CD8-positive, alpha-beta memory T cell (primary cell): ENCODE measurements around the gene FAM193B. TPM values are rescaled to one million over a fixed set of nuclear protein-coding genes. Genes with fewer than 3 reads are reported as not detected.

Source experiments
- CTCF ChIA-PET: fragments of 350-600 bp; sonication (Branson Sonifier 250); formaldehyde crosslinking; loops from one replicate; lab custom pipeline; 2021; ENCODE audit warnings: antibody characterized with exemption; lab: Charles Lee
- POLR2A ChIA-PET: fragments of 350-600 bp; sonication (Branson Sonifier 250); formaldehyde crosslinking; loops from one replicate; lab custom pipeline; 2021; ENCODE audit warnings: antibody characterized with exemption; lab: Charles Lee
- DNase-seq, 5 donors: peaks; one replicate each; pipeline versions ENCODE4 v3.0.0 to v3.0.0-alpha.2; 2020 to 2022; ENCODE audit warnings: mixed read lengths in 1 of 5
- H3K27ac ChIP-seq: one replicate; pipeline ENCODE4 v1.7.0; 2013; ENCODE audit warnings: low read depth, mild to moderate bottlenecking, low read length, moderate library complexity
- H3K27me3 ChIP-seq: 2 replicates; pipeline ENCODE4 v1.7.0; 2013; ENCODE audit warnings: low read length, mild to moderate bottlenecking; ENCODE audit not compliant: insufficient read depth, poor library complexity, severe bottlenecking
- H3K36me3 ChIP-seq: 2 replicates; pipeline ENCODE4 v1.7.0; 2013; ENCODE audit warnings: mild to moderate bottlenecking, low read length, moderate library complexity; ENCODE audit not compliant: insufficient read depth
- H3K4me1 ChIP-seq: 2 replicates; pipeline ENCODE4 v1.7.0; 2013; ENCODE audit warnings: mild to moderate bottlenecking, low read length, moderate library complexity; ENCODE audit not compliant: insufficient read depth
- H3K4me3 ChIP-seq: 2 replicates; pipeline ENCODE4 v1.7.0; 2013; ENCODE audit warnings: mild to moderate bottlenecking, low read length
- H3K9me3 ChIP-seq: 2 replicates; pipeline ENCODE4 v1.7.0; 2013; ENCODE audit warnings: mild to moderate bottlenecking, low read length
- H3K27ac Mint-ChIP-seq, 8 donors: one replicate each; pipeline ENCODE4 v1.8.0; 2020 to 2021; ENCODE audit warnings: mixed read lengths in 8 of 8, mild to moderate bottlenecking in 6 of 8, inconsistent platforms in 3 of 8, moderate library complexity in 3 of 8
- H3K27me3 Mint-ChIP-seq, 2 donors: one replicate each; pipeline ENCODE4 v1.8.0; 2020 to 2021; ENCODE audit warnings: mixed read lengths in 2 of 2, mild to moderate bottlenecking in 1 of 2, moderate library complexity in 1 of 2
- H3K36me3 Mint-ChIP-seq, 3 donors: one replicate each; pipeline ENCODE4 v1.8.0; 2020 to 2021; ENCODE audit warnings: mixed read lengths in 3 of 3, inconsistent platforms in 1 of 3, mild to moderate bottlenecking in 1 of 3
- H3K4me1 Mint-ChIP-seq, 3 donors: one replicate each; pipeline ENCODE4 v1.8.0; 2020 to 2021; ENCODE audit warnings: mixed read lengths in 3 of 3, inconsistent platforms in 1 of 3, mild to moderate bottlenecking in 1 of 3
- H3K4me3 Mint-ChIP-seq, 7 donors: one replicate each; pipeline ENCODE4 v1.8.0; 2020 to 2021; ENCODE audit warnings: mixed read lengths in 7 of 7, mild to moderate bottlenecking in 6 of 7, moderate library complexity in 4 of 7, inconsistent platforms in 2 of 7
- H3K9me3 Mint-ChIP-seq, 5 donors: one replicate each; pipeline ENCODE4 v1.8.0; 2020 to 2022; ENCODE audit warnings: mixed read lengths in 5 of 5, mild to moderate bottlenecking in 3 of 5, moderate library complexity in 2 of 5, inconsistent platforms in 1 of 5
- polyA plus RNA-seq: library from polyadenylated mRNA; unstranded; fragments of 300-500 nt; fragmentation: Illumina TruSeq; gene quantifications from one replicate; pipeline ENCODE4 v1.2.3, GENCODE V29; 2021
- total RNA-seq, 2 experiments: library from RNA; stranded (reverse); gene quantifications; one replicate each; pipeline ENCODE4 v1.2.3, GENCODE V29; 2021

The FAM193B gene
- total and polyA plus RNA-seq, 3 experiments from 2014 or later: 8.5 to 76.6 (median 72.9) TPM

DNA sequence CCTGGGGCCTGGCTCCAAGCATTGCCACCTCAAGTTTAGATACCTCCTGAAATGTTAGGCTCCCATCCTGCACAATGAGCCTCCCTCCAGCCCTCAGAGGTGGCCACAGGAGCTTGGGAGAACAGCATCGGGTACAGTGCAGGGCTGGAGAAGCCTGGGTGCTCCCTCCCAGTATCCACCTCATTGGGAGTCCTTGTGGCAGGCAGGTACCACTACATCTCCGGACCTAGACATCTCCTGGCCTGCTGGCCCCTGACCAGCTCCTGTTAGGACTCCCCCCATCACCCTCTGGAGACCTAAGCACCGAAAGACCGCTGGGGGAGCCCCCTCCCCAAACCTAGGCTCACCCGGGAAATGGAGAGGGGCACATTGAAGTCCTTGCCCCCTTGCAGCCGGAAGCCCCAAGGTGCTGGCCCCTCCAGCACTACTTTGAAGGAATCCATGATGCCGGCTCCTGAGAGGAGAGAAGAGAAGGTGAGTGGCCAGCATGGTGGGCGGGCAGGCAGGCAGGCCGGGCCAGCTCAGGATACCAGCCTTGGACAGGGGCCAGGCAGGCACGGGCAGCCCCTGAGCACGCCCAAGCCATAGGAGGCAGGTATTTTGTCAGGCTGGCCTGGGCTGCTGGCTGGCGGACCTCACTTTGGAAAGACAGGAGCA, 58.2 kb downstream of the FAM193B start:
- peak overlapping the region; percentile 19 to 80 (median 42) for H3K4me3 Mint-ChIP-seq
- H3K9me3 ChIP-seq: no peaks in the 10 kb centered on the region
- H3K4me1 Mint-ChIP-seq: peaks cover 13 to 42% (median 23%) of the 10 kb centered on the region in 3 donors
- no peaks in the 10 kb centered on the region for H3K9me3 Mint-ChIP-seq
- H3K27me3 Mint-ChIP-seq: peaks cover 0 to 2% of the 10 kb centered on the region in 2 donors
- peaks cover 0 to 8% (median 4%) of the 10 kb centered on the region in 3 donors for H3K36me3 Mint-ChIP-seq
- DNase-seq: no peak
- no peaks in the 10 kb centered on the region for H3K36me3 ChIP-seq
- CTCF ChIA-PET: interaction anchor here (1.4 to 12.2 kb wide), 4 partner anchors 20 to 105 kb away, joined by 3 to 116 read pairs (median 5); no protein-coding TSS in a partner anchor
- peak overlapping the region in 1 of 8 donors; percentile 6 for H3K27ac Mint-ChIP-seq
- H3K4me1 ChIP-seq: peaks cover 22% of the 10 kb centered on the region
- POLR2A ChIA-PET: interaction anchor here (0.9 to 1.8 kb wide), 4 partner anchors 24 to 92 kb away, joined by 3 to 15 read pairs (median 5); no protein-coding TSS in a partner anchor
- H3K27me3 ChIP-seq: no peaks in the 10 kb centered on the region
- no peak overlapping the region for H3K4me3 ChIP-seq
- H3K27ac ChIP-seq: peak overlapping the region; percentile 69

DNA sequence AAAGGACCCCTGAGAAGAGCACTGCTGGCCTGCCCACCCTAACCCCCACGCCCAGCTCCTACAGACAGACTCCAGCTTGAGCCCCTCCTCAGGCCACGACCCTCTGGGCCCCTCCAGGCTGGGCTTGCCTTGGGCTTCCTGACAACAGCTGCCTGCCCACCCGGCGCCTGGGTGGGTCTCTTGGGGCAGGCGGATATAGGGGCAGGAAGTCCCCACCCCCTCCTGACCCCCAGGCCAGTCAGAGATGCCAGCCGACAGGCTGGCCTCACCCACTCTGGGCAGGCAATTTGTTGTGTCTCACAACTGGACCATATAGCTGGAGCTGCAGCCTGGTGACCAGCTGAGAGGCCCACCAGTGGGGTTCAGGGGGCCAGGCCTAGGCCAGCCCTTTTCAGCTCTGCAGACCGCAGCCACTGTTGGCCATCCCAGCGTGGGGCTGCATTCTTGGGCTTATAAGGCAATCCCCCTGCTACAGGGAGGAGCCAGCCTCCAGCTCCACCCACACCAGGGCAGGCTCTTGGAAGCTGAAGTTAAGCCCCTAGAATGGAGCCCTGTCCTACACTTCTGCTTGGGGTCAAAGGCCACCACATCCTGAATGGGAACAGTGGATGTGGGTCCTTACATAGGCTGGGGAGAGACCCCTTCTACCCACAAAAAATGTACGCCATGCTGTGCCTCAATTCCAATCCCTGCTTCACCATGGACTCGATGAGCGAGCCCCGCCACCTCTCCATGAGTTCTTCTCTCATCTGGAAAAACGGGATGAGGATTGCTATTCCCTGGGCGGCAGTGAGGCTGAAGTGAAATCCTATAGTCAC, 58.9 kb downstream of the FAM193B start:
- no peaks in the 10 kb centered on the region for H3K36me3 ChIP-seq
- H3K27ac ChIP-seq: peak overlapping the region; percentile 69
- H3K4me3 ChIP-seq: no peak overlapping the region
- no peak for DNase-seq
- POLR2A ChIA-PET: interaction anchor here (0.9 to 1.2 kb wide), 2 partner anchors 24 to 41 kb away, joined by 3 to 5 read pairs; no protein-coding TSS in a partner anchor
- no peaks in the 10 kb centered on the region for H3K9me3 Mint-ChIP-seq
- peaks cover 15% of the 10 kb centered on the region for H3K4me1 ChIP-seq
- H3K9me3 ChIP-seq: no peaks in the 10 kb centered on the region
- H3K4me3 Mint-ChIP-seq: peak overlapping the region in 6 of 7 donors; percentile 19 to 80 (median 38)
- peaks cover 8 to 39% (median 19%) of the 10 kb centered on the region in 3 donors for H3K4me1 Mint-ChIP-seq
- H3K27me3 ChIP-seq: no peaks in the 10 kb centered on the region
- H3K27ac Mint-ChIP-seq: no peak overlapping the region
- CTCF ChIA-PET: interaction anchor here (1.4 to 12.2 kb wide), 5 partner anchors 19 to 178 kb away, joined by 3 to 116 read pairs (median 5); no protein-coding TSS in a partner anchor
- peaks cover 0 to 14% (median 4%) of the 10 kb centered on the region in 3 donors for H3K36me3 Mint-ChIP-seq
- H3K27me3 Mint-ChIP-seq: peaks cover 0 to 2% of the 10 kb centered on the region in 2 donors

DNA sequence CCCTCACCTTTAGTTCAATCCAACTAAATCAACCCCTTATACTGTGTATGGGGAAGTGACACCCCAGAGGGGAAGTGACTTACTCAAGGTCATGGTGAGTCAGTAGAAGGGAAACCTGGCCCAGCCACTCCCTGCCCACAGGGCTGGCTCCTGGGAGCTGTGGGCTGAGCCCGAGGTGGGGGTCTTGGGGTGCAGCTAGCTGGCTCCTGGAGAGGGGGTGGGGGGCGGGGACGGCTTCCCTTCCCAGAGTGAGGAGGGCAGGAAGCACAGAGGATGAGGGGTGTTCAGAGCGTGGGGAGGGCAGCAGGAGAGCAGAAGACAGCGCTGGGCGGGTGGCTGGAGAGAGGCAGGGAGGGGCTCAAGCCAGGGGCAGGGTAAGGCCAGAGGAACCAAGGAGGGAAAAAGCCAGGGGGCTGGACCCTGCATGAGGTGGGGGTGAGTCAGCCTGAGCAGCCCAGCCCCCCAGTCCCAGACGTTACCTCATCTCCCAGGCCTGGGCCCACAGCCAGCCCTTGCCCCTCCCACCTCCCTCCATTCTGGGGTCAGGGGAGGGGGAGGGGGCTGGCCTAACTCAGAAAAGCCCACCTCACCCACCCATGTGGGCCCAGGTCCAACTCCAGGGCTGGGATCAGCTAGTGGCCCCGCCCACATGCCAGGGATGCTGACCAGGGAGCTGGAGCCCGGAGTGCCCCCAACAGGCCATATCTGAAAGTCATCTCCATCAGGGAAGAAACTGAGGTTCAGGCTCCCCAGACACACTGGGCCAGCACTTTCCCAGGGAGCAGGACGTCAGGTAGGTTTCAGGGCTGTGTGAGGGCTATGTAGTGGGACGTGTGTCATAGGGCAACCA, 59.8 kb downstream of the FAM193B start:
- Mint-ChIP-seq H3K4me3 (peak overlapping the region in 1 of 7 donors; percentile 56), H3K27ac (peak overlapping the region in 3 of 8 donors; percentile 11 to 57 (median 15)), H3K4me1 (peaks cover 8 to 39% (median 16%) of the 10 kb centered on the region in 3 donors), H3K36me3 (peaks cover 0 to 17% (median 4%) of the 10 kb centered on the region in 3 donors), H3K9me3 (no peaks in the 10 kb centered on the region), H3K27me3 (peaks cover 0 to 2% of the 10 kb centered on the region in 2 donors)
- no peak overlapping the region for H3K4me3 ChIP-seq
- no peaks in the 10 kb centered on the region for H3K36me3 ChIP-seq
- CTCF ChIA-PET: interaction anchor here (0.8 to 12.2 kb wide), 5 partner anchors 10 to 177 kb away, joined by 3 to 116 read pairs (median 5); no protein-coding TSS in a partner anchor
- peaks cover 15% of the 10 kb centered on the region for H3K4me1 ChIP-seq
- no peak for DNase-seq
- POLR2A ChIA-PET: interaction anchor here (0.9 to 1.2 kb wide), 2 partner anchors 23 to 40 kb away, joined by 3 to 5 read pairs; no protein-coding TSS in a partner anchor
- H3K9me3 ChIP-seq: no peaks in the 10 kb centered on the region
- no peaks in the 10 kb centered on the region for H3K27me3 ChIP-seq
- H3K27ac ChIP-seq: peak overlapping the region; percentile 69

DNA sequence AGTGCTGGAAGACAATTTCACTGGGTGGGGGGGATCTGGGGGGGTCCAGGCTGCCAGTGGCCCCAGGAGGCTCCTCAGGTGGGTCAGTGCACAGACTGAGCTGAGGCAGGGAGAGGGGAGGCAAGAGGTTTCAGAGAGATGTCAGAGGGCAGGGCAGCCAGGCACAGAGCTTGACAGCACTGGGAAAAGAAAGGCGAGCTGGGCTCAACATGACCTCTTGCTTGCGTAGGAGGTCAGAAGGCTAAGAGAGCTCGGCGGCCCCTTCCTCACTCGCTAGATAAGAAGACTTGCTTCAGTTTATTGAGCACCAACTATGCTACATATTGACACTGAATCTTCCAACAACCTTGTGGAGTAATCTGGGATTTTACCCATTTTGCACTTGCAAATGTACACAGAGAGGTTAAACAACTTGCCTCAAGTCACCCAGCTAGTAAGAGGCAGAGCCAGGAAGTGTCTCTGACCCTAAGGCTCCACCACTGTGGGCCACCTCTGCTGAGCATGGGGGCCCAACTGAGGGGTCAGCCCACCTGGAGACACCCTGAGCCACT, 60.5 kb downstream of the FAM193B start:
- H3K36me3 ChIP-seq: no peaks in the 10 kb centered on the region
- H3K9me3 ChIP-seq: no peaks in the 10 kb centered on the region
- CTCF ChIA-PET: interaction anchor here (0.6 to 2.1 kb wide), 7 partner anchors 8 to 462 kb away, joined by 3 to 16 read pairs (median 4); no protein-coding TSS in a partner anchor
- no peak for DNase-seq
- Mint-ChIP-seq H3K9me3 (no peaks in the 10 kb centered on the region), H3K36me3 (peaks cover 0 to 17% (median 4%) of the 10 kb centered on the region in 3 donors), H3K27me3 (peaks cover 0 to 2% of the 10 kb centered on the region in 2 donors), H3K4me3 (peak overlapping the region in 1 of 7 donors; percentile 48), H3K4me1 (peaks cover 7 to 39% (median 14%) of the 10 kb centered on the region in 3 donors), H3K27ac (peak overlapping the region in 3 of 8 donors; percentile 8 to 15 (median 11))
- no peaks in the 10 kb centered on the region for H3K27me3 ChIP-seq
- H3K27ac ChIP-seq: peak overlapping the region; percentile 32
- no peak overlapping the region for H3K4me3 ChIP-seq
- peaks cover 14% of the 10 kb centered on the region for H3K4me1 ChIP-seq
- POLR2A ChIA-PET: no interaction called here

DNA sequence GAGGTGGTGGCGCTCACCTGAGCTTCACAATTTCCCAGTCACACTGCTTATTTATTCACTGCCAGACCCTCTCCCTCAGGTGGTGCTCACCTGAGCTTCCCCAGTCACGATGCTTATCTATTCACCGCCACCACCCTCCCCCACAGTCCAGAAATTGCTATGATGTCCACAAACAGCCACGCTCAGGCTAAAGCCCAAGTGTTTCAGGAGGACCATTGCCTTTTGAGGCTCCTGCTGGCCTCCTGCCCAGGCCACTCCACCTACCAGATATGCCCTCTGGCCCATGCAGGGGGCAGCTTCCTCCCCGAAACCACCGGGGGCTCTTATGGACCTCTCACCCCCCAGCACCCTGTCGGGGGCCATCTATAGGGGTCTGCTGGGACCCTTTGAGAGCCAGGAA, 61.5 kb downstream of the FAM193B start:
- no peak for DNase-seq
- H3K4me1 ChIP-seq: peaks cover 8% of the 10 kb centered on the region
- H3K27ac ChIP-seq: no peak overlapping the region
- Mint-ChIP-seq H3K36me3 (peaks cover 0 to 23% (median 4%) of the 10 kb centered on the region in 3 donors), H3K4me1 (peaks cover 0 to 28% (median 8%) of the 10 kb centered on the region in 3 donors), H3K27ac (peak overlapping the region in 1 of 8 donors; percentile 17), H3K9me3 (no peaks in the 10 kb centered on the region), H3K27me3 (peaks cover 0 to 1% of the 10 kb centered on the region in 2 donors), H3K4me3 (peak overlapping the region in 1 of 7 donors; percentile 6)
- no peaks in the 10 kb centered on the region for H3K36me3 ChIP-seq
- ChIA-PET CTCF (interaction anchor here (1.0 to 2.1 kb wide), 4 partner anchors 9 to 102 kb away, joined by 4 to 16 read pairs (median 4); no protein-coding TSS in a partner anchor), POLR2A (interaction anchor here (1.1 kb wide), 1 partner anchor 38 kb away, joined by 3 read pairs; no protein-coding TSS in a partner anchor)
- no peak overlapping the region for H3K4me3 ChIP-seq
- no peaks in the 10 kb centered on the region for H3K9me3 ChIP-seq
- H3K27me3 ChIP-seq: no peaks in the 10 kb centered on the region

DNA sequence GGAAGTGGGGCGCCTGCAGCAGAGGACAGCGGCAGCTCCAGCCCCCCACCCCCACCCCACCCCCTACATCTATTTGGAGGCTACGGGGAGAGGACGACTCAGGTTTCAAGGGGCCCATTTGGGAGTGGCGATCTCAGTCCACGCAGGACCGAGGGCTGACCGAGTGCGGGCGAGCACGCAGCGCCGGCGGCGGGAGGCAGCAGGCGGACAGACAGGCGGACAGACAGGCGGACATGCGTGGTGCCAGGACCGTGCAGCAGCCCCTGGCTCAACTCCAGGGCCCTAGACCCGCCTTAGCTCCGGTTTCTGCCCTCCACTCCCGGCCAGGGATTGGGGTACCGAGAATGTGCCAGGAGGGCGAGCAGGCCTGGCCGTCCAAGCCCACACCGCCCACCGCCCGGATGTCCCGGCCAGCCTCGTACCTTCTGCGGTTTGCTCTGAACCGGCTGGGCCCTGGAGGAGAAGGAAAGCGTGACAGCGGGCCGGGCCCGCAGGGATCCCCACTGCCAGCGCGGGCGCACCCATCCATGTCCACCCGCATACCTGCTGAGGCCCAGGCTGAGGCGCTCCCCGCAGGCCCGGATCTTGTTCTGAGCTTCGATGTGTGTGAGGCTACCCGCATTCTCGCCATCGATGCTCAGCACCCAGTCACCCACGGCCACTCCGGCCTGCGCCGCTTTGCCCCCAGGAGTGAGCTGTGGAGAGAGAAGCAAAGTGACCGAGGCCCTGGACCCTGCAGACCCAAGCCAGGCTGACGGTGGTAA, 62.2 kb downstream of the FAM193B start:
- Mint-ChIP-seq H3K27ac (peak overlapping the region in 1 of 8 donors; percentile 82), H3K4me3 (no peak overlapping the region), H3K36me3 (peaks cover 0 to 23% (median 4%) of the 10 kb centered on the region in 3 donors), H3K27me3 (no peaks in the 10 kb centered on the region), H3K9me3 (no peaks in the 10 kb centered on the region), H3K4me1 (peaks cover 0 to 23% (median 7%) of the 10 kb centered on the region in 3 donors)
- ChIA-PET POLR2A (interaction anchor here (1.1 kb wide), 1 partner anchor 37 kb away, joined by 3 read pairs; no protein-coding TSS in a partner anchor), CTCF (interaction anchor here (1.0 to 2.1 kb wide), 4 partner anchors 9 to 103 kb away, joined by 3 to 16 read pairs (median 4); no protein-coding TSS in a partner anchor)
- Histone ChIP-seq H3K27ac (no peak overlapping the region), H3K4me3 (no peak overlapping the region), H3K4me1 (peaks cover 8% of the 10 kb centered on the region), H3K36me3 (no peaks in the 10 kb centered on the region), H3K9me3 (no peaks in the 10 kb centered on the region), H3K27me3 (no peaks in the 10 kb centered on the region)
- DNase-seq: no peak
